Measurements from ENCODE around the gene ARHGAP33. TPM values are rescaled to one million over a fixed set of nuclear protein-coding genes. Genes with fewer than 3 reads are reported as not detected.

ARHGAP33 gene
- total RNA-seq, 1 experiment from 2014 or later: 9.0 TPM

DNA sequence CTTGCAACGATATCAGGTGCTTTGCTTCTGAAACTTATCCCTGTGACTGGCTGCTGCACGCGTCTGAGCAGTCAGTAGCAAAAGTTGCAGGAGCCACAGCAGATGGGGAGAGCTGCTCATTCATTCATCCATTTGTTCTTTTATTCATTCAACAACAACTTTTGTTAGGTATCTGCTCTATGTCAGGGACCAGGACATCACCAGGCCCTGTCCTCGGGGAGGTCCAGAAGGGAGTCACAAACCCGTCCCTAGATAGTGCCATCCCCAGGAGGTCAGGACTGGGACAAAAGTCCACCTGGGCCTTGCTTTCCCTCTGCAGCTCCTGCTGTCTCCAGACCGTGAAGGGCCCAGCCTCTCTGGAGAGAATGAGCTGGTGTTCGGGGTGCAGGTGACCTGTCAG, 2.6 kb downstream of the ARHGAP33 start:
- no peak for DNase-seq (ENCODE audit: low read depth)

DNA sequence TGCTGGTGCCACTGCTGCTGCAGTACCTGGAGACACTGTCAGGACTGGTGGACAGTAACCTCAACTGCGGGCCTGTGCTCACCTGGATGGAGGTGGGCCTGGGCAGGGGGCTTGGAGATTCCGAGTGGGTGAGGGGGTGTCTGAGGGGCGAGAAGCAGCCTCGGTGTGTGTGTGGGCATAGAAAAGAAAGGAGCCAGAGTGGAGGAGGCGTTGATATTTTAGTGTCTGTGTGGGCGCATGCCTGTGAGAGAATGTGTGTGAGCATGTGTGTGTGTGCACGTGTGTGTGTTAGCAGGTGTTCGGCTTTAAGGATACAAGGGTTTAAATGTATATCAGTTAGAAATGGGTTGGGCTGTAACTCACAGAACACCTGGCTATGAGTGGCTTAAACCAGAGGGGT, 3.7 kb downstream of the ARHGAP33 start:
- no peak for DNase-seq (ENCODE audit: low read depth)

DNA sequence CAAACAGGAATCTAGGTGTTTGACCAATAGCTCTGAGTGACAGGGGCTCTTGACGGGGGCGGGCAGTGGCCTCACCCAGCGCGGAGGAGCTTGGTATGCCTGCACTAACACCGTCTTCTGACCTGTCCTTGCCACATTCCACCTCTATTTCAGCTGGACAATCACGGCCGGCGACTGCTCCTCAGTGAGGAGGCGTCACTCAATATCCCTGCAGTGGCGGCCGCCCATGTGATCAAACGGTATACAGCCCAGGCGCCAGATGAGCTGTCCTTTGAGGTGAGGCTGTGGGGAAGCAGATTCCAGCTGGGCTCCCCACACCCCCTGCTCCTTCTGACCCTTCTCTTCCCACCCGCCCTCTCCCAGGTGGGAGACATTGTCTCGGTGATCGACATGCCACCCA, 4.7 kb downstream of the ARHGAP33 start:
- no peak for DNase-seq (ENCODE audit: low read depth)

DNA sequence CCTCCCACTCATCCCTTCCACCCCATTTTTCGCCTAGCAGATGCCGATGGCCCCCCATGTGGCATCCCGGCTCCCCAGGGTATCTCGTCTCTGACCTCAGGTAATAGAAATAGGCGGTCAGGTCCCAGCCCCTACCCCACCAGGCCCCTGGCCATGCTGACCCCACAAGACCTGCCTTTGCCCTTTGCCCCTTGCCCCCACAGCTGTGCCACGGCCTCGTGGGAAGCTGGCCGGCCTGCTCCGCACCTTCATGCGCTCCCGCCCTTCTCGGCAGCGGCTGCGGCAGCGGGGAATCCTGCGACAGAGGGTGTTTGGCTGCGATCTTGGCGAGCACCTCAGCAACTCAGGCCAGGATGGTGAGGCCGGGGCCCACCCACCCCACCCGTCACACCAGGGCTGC, 5.4 kb downstream of the ARHGAP33 start:
- no peak for DNase-seq (ENCODE audit: low read depth)

- DNase-seq (ENCODE audit: low read depth): no peak
Observed at GRCh38 chr19:35781650-35782049, 6.3 kb downstream of the ARHGAP33 start.

GRCh38 chr19:35782589-35782988, 7.2 kb downstream of the ARHGAP33 start:
- no peak for DNase-seq (ENCODE audit: low read depth)

DNA sequence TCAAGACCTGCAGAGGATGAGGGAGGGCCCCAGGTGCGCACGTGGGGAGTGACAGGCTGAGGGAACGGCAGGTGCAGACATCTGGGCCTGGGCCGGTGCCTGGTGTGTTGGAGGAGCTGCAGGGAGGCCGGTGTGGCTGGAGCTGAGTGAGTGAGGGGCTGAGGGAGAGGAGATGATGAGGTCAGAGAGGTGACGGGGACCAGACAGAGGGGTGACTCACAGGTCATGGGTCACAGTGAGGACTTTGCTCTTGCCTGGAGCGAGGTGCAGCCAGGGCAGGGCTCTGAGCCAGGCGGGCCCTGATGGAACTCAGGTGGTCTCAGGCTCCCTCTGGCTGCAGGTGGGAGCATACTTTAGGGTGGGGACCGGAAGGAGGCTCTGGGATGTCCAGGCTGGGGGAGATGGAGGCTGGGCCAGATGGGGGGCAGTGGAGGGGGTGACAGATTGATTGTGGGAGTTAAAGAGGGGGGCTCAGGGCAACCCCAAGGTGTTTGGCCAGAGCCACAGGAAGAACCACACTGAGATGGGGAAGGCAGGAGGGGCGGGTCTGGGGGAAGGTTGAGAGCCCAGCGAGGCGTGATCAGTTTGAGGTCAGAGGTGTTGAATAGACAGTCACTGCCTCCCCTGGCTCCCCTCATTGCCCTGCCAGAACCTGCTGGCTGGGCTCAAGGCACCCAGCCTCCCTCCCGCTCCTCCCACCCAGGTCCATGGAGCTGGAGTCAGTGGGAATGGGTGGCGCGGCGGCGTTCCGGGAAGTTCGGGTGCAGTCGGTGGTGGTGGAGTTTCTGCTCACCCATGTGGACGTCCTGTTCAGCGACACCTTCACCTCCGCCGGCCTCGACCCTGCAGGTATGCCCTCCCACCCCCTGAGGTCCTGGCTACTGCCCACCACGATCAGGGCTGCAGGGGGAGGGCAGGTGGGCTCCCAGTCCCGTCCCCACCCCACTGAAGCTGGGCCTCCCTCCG, 8.4 kb downstream of the ARHGAP33 start:
- DNase-seq (ENCODE audit: low read depth): no peak

GRCh38 chr19:35784503-35785338, 9.4 kb downstream of the ARHGAP33 start:
- DNase-seq (ENCODE audit: low read depth): no peak

DNA sequence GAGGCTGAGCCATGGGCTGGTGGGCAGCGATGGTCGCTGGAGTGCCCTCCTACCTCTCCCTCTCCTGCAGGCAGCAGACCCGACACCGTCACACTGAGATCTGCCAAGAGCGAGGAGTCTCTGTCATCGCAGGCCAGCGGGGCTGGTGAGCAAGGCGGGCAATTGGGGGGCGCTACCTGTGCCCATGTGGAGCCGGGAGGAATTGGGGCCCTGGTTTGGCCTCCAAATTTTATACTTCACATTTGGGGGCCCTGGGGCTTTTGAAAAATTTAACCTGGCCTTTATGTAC, 9.9 kb downstream of the ARHGAP33 start:
- DNase-seq (ENCODE audit: low read depth): no peak

GRCh38 chr19:35786299-35787160, 11.2 kb downstream of the ARHGAP33 start:
- DNase-seq (ENCODE audit: low read depth): no peak

GRCh38 chr19:35787227-35787799, 11.9 kb downstream of the ARHGAP33 start:
- DNase-seq (ENCODE audit: low read depth): no peak

DNA sequence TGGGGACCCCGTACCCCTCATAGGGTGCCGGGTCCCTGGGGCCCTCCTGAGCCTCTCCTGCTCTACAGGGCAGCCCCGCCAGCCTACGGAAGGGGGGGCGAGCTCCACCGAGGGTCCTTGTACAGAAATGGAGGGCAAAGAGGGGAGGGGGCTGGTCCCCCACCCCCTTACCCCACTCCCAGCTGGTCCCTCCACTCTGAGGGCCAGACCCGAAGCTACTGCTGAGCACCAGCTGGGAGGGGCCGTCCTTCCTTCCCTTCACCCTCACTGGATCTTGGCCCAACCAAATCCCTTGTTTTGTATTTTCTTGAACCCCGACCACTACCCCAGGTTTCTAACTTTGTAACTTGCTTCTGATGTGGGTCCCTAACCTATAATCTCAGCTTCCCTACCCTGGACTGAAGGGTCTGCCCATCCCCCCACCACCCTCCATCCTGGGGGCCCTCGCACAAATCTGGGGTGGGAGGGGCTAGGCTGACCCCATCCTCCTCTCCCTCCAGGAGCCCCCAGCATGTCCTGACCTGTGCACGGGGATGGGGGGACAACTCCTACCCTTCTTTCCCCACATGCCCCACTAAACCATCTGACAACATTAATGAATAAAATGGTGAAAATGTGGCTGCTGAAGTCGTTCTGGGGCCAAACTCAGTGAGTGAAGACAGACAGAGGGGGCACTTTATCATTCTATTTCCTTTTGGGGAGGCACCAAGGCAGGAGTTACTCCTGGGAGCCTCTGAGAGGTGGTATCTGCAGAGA, 13.0 kb downstream of the ARHGAP33 start:
- DNase-seq (ENCODE audit: low read depth): no peak

GRCh38 chr19:35789195-35789977, 14.0 kb downstream of the ARHGAP33 start:
- no peak for DNase-seq (ENCODE audit: low read depth)

DNA sequence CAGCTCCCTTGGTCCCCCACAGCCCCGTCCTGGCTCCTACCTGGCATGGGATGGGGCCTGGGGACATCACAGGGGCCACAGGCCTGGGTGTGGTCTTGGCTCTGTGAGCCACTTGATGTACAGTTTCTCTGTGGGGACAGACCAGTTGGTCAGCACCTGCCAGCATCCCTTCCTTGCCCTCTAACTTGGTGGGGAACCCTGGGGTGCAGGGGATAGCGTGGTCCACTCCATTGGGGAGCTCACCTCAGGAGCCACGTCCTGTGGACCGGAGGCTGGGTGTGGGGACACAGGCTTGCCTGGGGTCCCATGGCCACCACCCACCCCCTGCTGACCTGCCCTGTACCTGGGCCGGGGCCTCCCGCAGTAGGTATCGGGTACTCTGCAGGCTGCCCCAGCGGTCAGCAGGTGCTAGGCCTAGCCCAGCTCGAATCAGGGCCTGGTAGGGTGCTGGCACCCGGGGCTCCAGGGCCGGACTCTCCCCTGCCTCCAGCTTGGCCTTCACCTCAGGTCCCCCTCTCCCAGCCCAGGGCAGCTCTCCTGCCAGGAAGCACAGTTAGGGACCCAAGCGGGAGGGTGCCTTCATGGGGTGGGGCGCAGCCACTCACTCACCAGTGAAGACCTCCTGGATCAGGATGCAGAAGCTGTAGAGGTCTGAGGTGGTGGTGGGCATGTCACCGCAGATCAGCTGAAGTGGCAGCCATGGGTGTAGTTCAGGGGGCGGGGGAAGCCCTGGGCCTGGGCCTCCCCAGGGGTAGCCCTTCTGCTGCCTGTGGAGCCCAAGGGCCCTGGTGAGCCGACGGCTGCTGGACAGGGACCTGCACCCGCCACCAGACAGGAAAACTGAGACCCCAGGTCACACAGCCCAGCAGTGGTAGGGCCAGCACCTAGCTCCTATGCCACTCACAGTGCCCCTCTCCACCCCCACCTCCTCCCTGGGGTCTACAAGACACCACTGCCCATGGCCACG, 14.9 kb downstream of the ARHGAP33 start:
- DNase-seq (ENCODE audit: low read depth): no peak

DNA sequence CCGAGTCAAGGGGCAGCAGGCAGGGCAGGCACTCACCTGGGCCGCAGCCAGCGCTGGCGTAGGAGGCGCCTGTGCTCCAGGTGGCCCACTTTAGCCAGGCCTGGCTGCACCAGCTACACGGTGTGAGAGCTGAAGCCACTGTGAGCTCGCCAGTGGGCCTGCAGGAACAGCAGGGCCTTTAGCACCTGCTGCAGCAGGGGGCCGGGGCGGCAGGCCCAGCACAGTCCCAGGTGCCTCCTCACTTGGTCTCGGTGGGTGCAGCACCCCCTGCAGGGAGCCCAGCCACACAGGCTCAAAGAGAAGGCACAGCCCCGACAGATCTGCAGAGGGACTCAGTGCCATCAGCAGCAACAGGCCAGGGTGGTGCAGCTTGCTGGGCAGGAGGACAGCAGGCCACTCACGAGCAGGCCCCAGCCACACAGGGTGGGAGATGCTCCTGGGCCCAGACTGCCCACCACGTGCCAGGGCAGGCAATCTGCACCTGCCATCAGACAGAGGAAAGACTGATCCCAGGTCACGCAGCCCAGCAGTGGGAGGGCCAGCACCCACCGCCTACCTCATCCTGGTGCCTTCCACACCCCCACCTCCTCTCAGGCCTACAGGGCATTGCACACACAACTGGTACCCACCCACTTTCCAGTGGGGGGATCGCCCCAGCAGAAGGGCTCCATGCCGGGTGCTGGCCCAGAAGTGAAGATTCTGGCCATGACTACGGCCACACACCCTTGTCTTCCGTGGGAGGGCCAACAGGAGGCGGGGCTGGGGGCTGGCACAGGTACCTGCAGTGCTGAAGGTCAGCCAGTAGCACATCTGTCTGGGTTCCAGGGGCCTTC, 15.8 kb downstream of the ARHGAP33 start:
- no peak for DNase-seq (ENCODE audit: low read depth)

GRCh38 chr19:35791814-35792279, 16.5 kb downstream of the ARHGAP33 start:
- no peak for DNase-seq (ENCODE audit: low read depth)

DNA sequence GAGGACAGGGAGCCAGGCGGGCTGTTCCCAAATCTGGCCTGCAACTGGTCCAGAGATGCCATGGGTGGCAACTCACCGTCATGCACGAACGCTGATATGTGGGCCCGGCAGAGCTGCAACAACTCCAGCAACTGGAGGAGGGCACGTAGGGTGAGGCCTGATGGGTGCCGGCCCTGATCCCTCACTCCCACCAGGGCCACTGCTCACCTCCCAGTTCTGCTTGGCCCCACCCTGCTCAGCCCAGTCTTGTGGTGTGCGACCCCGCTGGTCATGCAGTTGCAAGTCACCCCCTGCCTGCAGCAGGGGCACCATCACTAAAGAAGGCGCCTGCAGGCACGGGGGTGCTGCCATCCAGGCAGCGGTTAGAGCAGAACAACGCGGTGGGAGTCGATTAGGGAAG, 16.9 kb downstream of the ARHGAP33 start:
- no peak for DNase-seq (ENCODE audit: low read depth)

DNA sequence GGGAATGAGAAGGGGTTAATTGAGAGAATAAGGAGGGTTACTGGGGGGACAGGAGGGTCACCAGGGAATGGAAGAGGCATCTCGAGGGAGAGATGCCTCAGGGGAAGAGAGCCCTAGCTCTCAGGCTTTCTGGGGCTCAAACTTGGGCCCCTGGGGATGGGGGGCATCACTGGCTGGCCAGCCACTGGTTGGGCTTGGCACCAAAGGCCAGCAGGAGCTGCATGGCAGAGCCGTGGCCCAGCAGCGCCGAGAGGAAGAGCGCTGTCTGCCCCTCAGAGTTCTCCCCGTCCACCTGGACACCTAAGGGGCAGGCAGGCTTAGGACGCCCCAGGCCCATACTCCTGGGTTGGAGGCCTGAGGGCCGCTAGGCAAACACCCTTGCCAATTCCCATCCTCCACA, 17.5 kb downstream of the ARHGAP33 start:
- DNase-seq (ENCODE audit: low read depth): no peak

All from Daoy (cell line).